OCI-LY7 (cell line): ENCODE measurements around the gene UNC5A. TPM values are rescaled to one million over a fixed set of nuclear protein-coding genes. Genes with fewer than 3 reads are reported as not detected.

Source experiments
- BruUV-seq: library from RNA; stranded (reverse); fragments of 400-500 nt; replicated peaks from 2 replicates; lab custom pipeline; 2021; lab: Mats Ljungman, UMichigan
- CTCF ChIA-PET: fragments of 300-600 bp; sonication (Branson Sonifier 250); formaldehyde crosslinking; loops from one replicate; lab custom pipeline; 2022; ENCODE audit warnings: antibody characterized with exemption; ENCODE audit not compliant: unreplicated experiment; lab: Charles Lee
- POLR2A ChIA-PET: fragments of 300-600 bp; sonication (Branson Sonifier 250); formaldehyde crosslinking; loops from one replicate; lab custom pipeline; 2022; ENCODE audit warnings: antibody characterized with exemption; lab: Charles Lee
- DNase-seq: peaks from one replicate; pipeline ENCODE4 v3.0.0-alpha.2; 2015; ENCODE audit warnings: low spot score
- H2AFZ ChIP-seq: fragments of 200-600 bp; sonication (generic), shearing (Covaris generic); 2 replicates; pipeline ENCODE4 v1.6.1; 2014; ENCODE audit warnings: mild to moderate bottlenecking, antibody characterized with exemption, low read length, moderate library complexity
- H3K27ac ChIP-seq: fragments of 200-600 bp; sonication (generic); 2 replicates; pipeline ENCODE4 v1.5.1; 2014; ENCODE audit warnings: mixed run types, low read depth, mild to moderate bottlenecking, moderate library complexity, low read length, inconsistent platforms; ENCODE audit not compliant: poor library complexity, severe bottlenecking
- H3K36me3 ChIP-seq: fragments of 200-600 bp; sonication (generic); 2 replicates; pipeline ENCODE4 v1.6.1; 2014; ENCODE audit warnings: mild to moderate bottlenecking, antibody characterized with exemption, low read length, moderate library complexity, mixed read lengths; ENCODE audit not compliant: insufficient read depth
- H3K4me1 ChIP-seq: fragments of 200-600 bp; sonication (generic); 2 replicates; pipeline ENCODE4 v1.5.1; 2014; ENCODE audit warnings: mild to moderate bottlenecking, low read length; ENCODE audit not compliant: insufficient read depth, poor library complexity, severe bottlenecking
- H3K4me2 ChIP-seq: fragments of 200-600 bp; sonication (generic); 2 replicates; pipeline ENCODE4 v1.6.1; 2014; ENCODE audit warnings: mild to moderate bottlenecking, low read length
- H3K4me3 ChIP-seq: fragments of 200-600 bp; sonication (generic); 2 replicates; pipeline ENCODE4 v1.5.1; 2014; ENCODE audit warnings: mild to moderate bottlenecking, low read depth, low read length; ENCODE audit not compliant: poor library complexity, severe bottlenecking
- H3K79me2 ChIP-seq: fragments of 200-600 bp; sonication (generic); 2 replicates; pipeline ENCODE4 v1.6.1; 2016; ENCODE audit warnings: low read depth, mild to moderate bottlenecking, low read length, moderate library complexity, mixed read lengths; ENCODE audit not compliant: insufficient read depth
- H3K9me2 ChIP-seq: fragments of 200-600 bp; sonication (generic); 2 replicates; pipeline ENCODE4 v1.6.1; 2016; ENCODE audit warnings: mild to moderate bottlenecking, low read length, mixed read lengths; ENCODE audit not compliant: insufficient read depth
- H3K9me3 ChIP-seq: fragments of 200-600 bp; sonication (generic); 2 replicates; pipeline ENCODE4 v1.6.1; 2014; ENCODE audit warnings: mild to moderate bottlenecking, mixed run types, low read length, mixed read lengths
- H4K20me1 ChIP-seq: fragments of 200-600 bp; sonication (generic); 2 replicates; pipeline ENCODE4 v1.6.1; 2014; ENCODE audit warnings: mild to moderate bottlenecking, antibody characterized with exemption, low read length, moderate library complexity, mixed read lengths; ENCODE audit not compliant: insufficient read depth
- EZH2phosphoT487 ChIP-seq: fragments of 200-600 bp; sonication (generic); IDR thresholded peaks from 2 replicates; pipeline ENCODE4 v1.6.1; 2018; ENCODE audit warnings: low read depth, borderline replicate concordance, mild to moderate bottlenecking, mixed run types, antibody characterized with exemption, low read length, moderate library complexity, mixed read lengths
- intact Hi-C: fragments of 100-400 bp; cut with micrococcal nuclease; formaldehyde crosslinking; loops from one replicate; pipeline ENCODE4 v1.10.0; 2022; ENCODE audit not compliant: unreplicated experiment
- total RNA-seq, 2 experiments: library from RNA; depleted of rRNA in 1 of 2; stranded (reverse); fragments of >200 nt in 1 of 2; shearing (Covaris generic) in 1 of 2; gene quantifications; 2 replicates each; pipeline ENCODE4 v1.2.3, GENCODE V29; 2014 to 2022
- TF ChIP-seq, protein P1 (sequence below): fragments of 200-600 bp; sonication (generic); conservative IDR thresholded peaks from 2 replicates; pipeline ENCODE4 v1.5.1; 2014; ENCODE audit warnings: mild to moderate bottlenecking, antibody characterized with exemption, low read length, moderate library complexity, mixed read lengths

The UNC5A gene
- total RNA-seq, 2 experiments from 2014 or later, result not detected

- Histone ChIP-seq H3K9me2 (no peaks in the 10 kb centered on the region), H3K79me2 (no peaks in the 10 kb centered on the region), H2AFZ (no peak overlapping the region), H3K36me3 (no peaks in the 10 kb centered on the region), H3K4me1 (no peaks in the 10 kb centered on the region), H3K9me3 (no peaks in the 10 kb centered on the region), H3K4me2 (no peak overlapping the region), H3K4me3 (no peak overlapping the region), H3K27ac (no peak overlapping the region), H4K20me1 (no peaks in the 10 kb centered on the region)
- BruUV-seq, result no TSS peak
- TF ChIP-seq, protein P1, sequence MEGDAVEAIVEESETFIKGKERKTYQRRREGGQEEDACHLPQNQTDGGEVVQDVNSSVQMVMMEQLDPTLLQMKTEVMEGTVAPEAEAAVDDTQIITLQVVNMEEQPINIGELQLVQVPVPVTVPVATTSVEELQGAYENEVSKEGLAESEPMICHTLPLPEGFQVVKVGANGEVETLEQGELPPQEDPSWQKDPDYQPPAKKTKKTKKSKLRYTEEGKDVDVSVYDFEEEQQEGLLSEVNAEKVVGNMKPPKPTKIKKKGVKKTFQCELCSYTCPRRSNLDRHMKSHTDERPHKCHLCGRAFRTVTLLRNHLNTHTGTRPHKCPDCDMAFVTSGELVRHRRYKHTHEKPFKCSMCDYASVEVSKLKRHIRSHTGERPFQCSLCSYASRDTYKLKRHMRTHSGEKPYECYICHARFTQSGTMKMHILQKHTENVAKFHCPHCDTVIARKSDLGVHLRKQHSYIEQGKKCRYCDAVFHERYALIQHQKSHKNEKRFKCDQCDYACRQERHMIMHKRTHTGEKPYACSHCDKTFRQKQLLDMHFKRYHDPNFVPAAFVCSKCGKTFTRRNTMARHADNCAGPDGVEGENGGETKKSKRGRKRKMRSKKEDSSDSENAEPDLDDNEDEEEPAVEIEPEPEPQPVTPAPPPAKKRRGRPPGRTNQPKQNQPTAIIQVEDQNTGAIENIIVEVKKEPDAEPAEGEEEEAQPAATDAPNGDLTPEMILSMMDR, result no peak
- TF ChIP-seq EZH2phosphoT487, result no peak
- intact Hi-C loops, result no loop called here
- CTCF ChIA-PET, result no interaction called here
- DNase-seq, result no peak
- POLR2A ChIA-PET, result no interaction called here
Measured at GRCh38 chr5:176849611-176850227, 39.4 kb downstream of the UNC5A start.

GRCh38 chr5:176850371-176851245 is 40.2 kb downstream of the UNC5A start:
- intact Hi-C loops, result no loop called here
- Histone ChIP-seq H3K79me2 (no peaks in the 10 kb centered on the region), H3K4me3 (no peak overlapping the region), H3K9me2 (no peaks in the 10 kb centered on the region), H2AFZ (no peak overlapping the region), H3K27ac (no peak overlapping the region), H3K9me3 (no peaks in the 10 kb centered on the region), H3K36me3 (no peaks in the 10 kb centered on the region), H3K4me1 (no peaks in the 10 kb centered on the region), H3K4me2 (no peak overlapping the region), H4K20me1 (no peaks in the 10 kb centered on the region)
- no peak for DNase-seq
- TF ChIP-seq, protein P1, result no peak
- no peak for TF ChIP-seq EZH2phosphoT487
- ChIA-PET CTCF (interaction anchor here (0.6 kb wide), 1 partner anchor 454 kb away, joined by 4 read pairs; no protein-coding TSS in a partner anchor), POLR2A (no interaction called here)
- no TSS peak for BruUV-seq

GRCh38 chr5:176851380-176851779 is 41.0 kb downstream of the UNC5A start:
- no peak for TF ChIP-seq EZH2phosphoT487
- TF ChIP-seq, protein P1, result no peak
- no peaks in the 10 kb centered on the region for H3K4me1 ChIP-seq
- POLR2A ChIA-PET, result no interaction called here
- H3K4me3 ChIP-seq, result no peak overlapping the region
- intact Hi-C loops, result no loop called here
- CTCF ChIA-PET, result no interaction called here
- H3K36me3 ChIP-seq, result no peaks in the 10 kb centered on the region
- H4K20me1 ChIP-seq, result no peaks in the 10 kb centered on the region
- H3K27ac ChIP-seq, result no peak overlapping the region
- DNase-seq, result no peak
- H3K4me2 ChIP-seq, result no peak overlapping the region
- no peaks in the 10 kb centered on the region for H3K9me3 ChIP-seq
- H2AFZ ChIP-seq, result no peak overlapping the region
- no peaks in the 10 kb centered on the region for H3K79me2 ChIP-seq
- no peaks in the 10 kb centered on the region for H3K9me2 ChIP-seq
- BruUV-seq, result no TSS peak
